Sigmoid colon (tissue), 7 donors: ENCODE results near the gene MAP3K21. TPM values are rescaled to one million over a fixed set of nuclear protein-coding genes. Genes with fewer than 3 reads are reported as not detected.

Experiments
- DNase-seq: peaks from one replicate; pipeline ENCODE4 v3.0.0-alpha.2; 2019
- H3K27ac ChIP-seq, 4 donors: fragments of 200-600 bp; sonication (generic); one replicate each; pipeline ENCODE4 v1.5.1; 2016 to 2019; ENCODE audit warnings: mild to moderate bottlenecking in 1 of 4
- H3K27me3 ChIP-seq, 3 donors: fragments of 200-600 bp; sonication (generic); one replicate each; pipeline ENCODE4 v1.5.1; 2019; ENCODE audit warnings: mild to moderate bottlenecking in 1 of 3
- H3K36me3 ChIP-seq, 4 donors: fragments of 200-600 bp; sonication (generic); one replicate each; pipeline ENCODE4 v1.5.1; 2016 to 2019
- H3K4me1 ChIP-seq, 4 donors: fragments of 200-600 bp; sonication (generic); one replicate each; pipeline ENCODE4 v1.5.1; 2017 to 2019
- H3K4me3 ChIP-seq, 4 donors: fragments of 200-600 bp; sonication (generic); one replicate each; pipeline ENCODE4 v1.5.1; 2017 to 2019; ENCODE audit warnings: mild to moderate bottlenecking in 2 of 4, moderate library complexity in 1 of 4
- H3K9me3 ChIP-seq, 4 donors: fragments of 200-600 bp in 3 of 4; sonication (generic) in 3 of 4; one replicate each; pipeline versions ENCODE4 v1.5.1 to v1.6.1; 2013 to 2019
- CTCF ChIP-seq, 4 experiments: fragments of 450-650 bp in 3 of 4; fragments of 200-600 bp in 1 of 4; IDR thresholded peaks; one replicate each; pipeline ENCODE4 v1.5.1; 2016 to 2019; ENCODE audit warnings: antibody characterized with exemption in 4 of 4, mild to moderate bottlenecking in 3 of 4, moderate library complexity in 2 of 4
- EP300 ChIP-seq, 4 donors: sonication (generic); formaldehyde crosslinking; IDR thresholded peaks; one replicate each; pipeline ENCODE4 v1.6.1; 2017; ENCODE audit warnings: antibody characterized with exemption in 4 of 4
- POLR2A ChIP-seq, 2 donors: fragments of 450-650 bp; IDR thresholded peaks; one replicate each; pipeline ENCODE4 v1.6.1; 2016; ENCODE audit warnings: antibody characterized with exemption in 2 of 2, mild to moderate bottlenecking in 2 of 2, moderate library complexity in 2 of 2
- POLR2AphosphoS5 ChIP-seq, 4 donors: sonication (generic); formaldehyde crosslinking; IDR thresholded peaks; one replicate each; pipeline ENCODE4 v1.6.1; 2017; ENCODE audit warnings: antibody characterized with exemption in 4 of 4
- WGBS, 2 donors: extraction: QIAGEN DNeasy Blood & Tissue Kit; methylation state at CpG; one replicate each; pipeline ENCODE4 v1.1.7; 2013; 5-methylcytosine and 5-hydroxymethylcytosine counted together
- intact Hi-C: fragments of 100-400 bp; cut with DNase I; formaldehyde crosslinking; loops from one replicate; pipeline ENCODE4 v1.15.1; 2023
- polyA plus RNA-seq, 3 donors: library from polyadenylated mRNA; stranded (reverse); fragments of 200-250 nt; gene quantifications; one replicate each; pipeline ENCODE4 v1.2.3, GENCODE V29; 2013
- total RNA-seq, 4 donors: library from RNA; depleted of rRNA; stranded (reverse); fragments of >200 nt; gene quantifications; one replicate each; pipeline ENCODE4 v1.1.0, GENCODE V29; 2016
- donor health status: healthy with polysubstance abuse.
- donor health status: Bipolar disorder and iron deficiency.
- donor health status: healthy.

MAP3K21 gene
- total and polyA plus RNA-seq, 7 donors, result 0.33 to 7.9 (median 0.81) TPM

- Histone ChIP-seq H3K4me1 (no peaks in the 10 kb centered on the region), H3K27me3 (no peaks in the 10 kb centered on the region), H3K36me3 (no peaks in the 10 kb centered on the region), H3K27ac (no peak overlapping the region), H3K4me3 (no peak overlapping the region), H3K9me3 (no peaks in the 10 kb centered on the region)
- TF ChIP-seq EP300 (IDR thresholded peaks at IDR 0.05) (no peak), POLR2AphosphoS5 (IDR thresholded peaks at IDR 0.05) (no peak), CTCF (IDR thresholded peaks at IDR 0.05) (no peak), POLR2A (IDR thresholded peaks at IDR 0.05) (no peak)
- intact Hi-C loops, result no loop called here
- WGBS, 2 donors, result 74 to 86% methylated on average over 4 of the region's 4 CpGs
- no peak for DNase-seq
Measured at GRCh38 chr1:233313434-233314155, 13.9 kb upstream of the MAP3K21 start.

GRCh38 chr1:233315718-233316301 lies 11.7 kb upstream of the MAP3K21 start:
- DNase-seq, result no peak
- no peaks in the 10 kb centered on the region for H3K4me1 ChIP-seq
- no peaks in the 10 kb centered on the region for H3K9me3 ChIP-seq
- WGBS, 2 donors, result 57 to 84% methylated on average over 1 of the region's 1 CpG
- TF ChIP-seq POLR2AphosphoS5 (IDR thresholded peaks at IDR 0.05) (no peak), CTCF (IDR thresholded peaks at IDR 0.05) (no peak), POLR2A (IDR thresholded peaks at IDR 0.05) (no peak), EP300 (IDR thresholded peaks at IDR 0.05) (no peak)
- H3K27ac ChIP-seq, result no peak overlapping the region
- intact Hi-C loops, result no loop called here
- H3K36me3 ChIP-seq, result no peaks in the 10 kb centered on the region
- H3K4me3 ChIP-seq, result no peak overlapping the region
- H3K27me3 ChIP-seq, result no peaks in the 10 kb centered on the region

GRCh38 chr1:233316473-233316872 lies 11.1 kb upstream of the MAP3K21 start:
- TF ChIP-seq CTCF (IDR thresholded peaks at IDR 0.05) (no peak), POLR2AphosphoS5 (IDR thresholded peaks at IDR 0.05) (no peak), EP300 (IDR thresholded peaks at IDR 0.05) (no peak), POLR2A (IDR thresholded peaks at IDR 0.05) (no peak)
- Histone ChIP-seq H3K36me3 (no peaks in the 10 kb centered on the region), H3K4me1 (no peaks in the 10 kb centered on the region), H3K27me3 (no peaks in the 10 kb centered on the region), H3K4me3 (no peak overlapping the region), H3K27ac (no peak overlapping the region), H3K9me3 (no peaks in the 10 kb centered on the region)
- no peak for DNase-seq
- 44 to 82% methylated on average over 1 of the region's 1 CpG for WGBS, 2 donors
- intact Hi-C loops, result no loop called here

- no peak for TF ChIP-seq EP300 (IDR thresholded peaks at IDR 0.05)
- no peak for TF ChIP-seq POLR2AphosphoS5 (IDR thresholded peaks at IDR 0.05)
- TF ChIP-seq POLR2A (IDR thresholded peaks at IDR 0.05), result no peak
- TF ChIP-seq CTCF (IDR thresholded peaks at IDR 0.05), result no peak
- WGBS, 2 donors, result 67 to 86% methylated on average over 6 of the region's 6 CpGs
- Histone ChIP-seq H3K27ac (no peak overlapping the region), H3K4me1 (no peaks in the 10 kb centered on the region), H3K4me3 (no peak overlapping the region), H3K9me3 (no peaks in the 10 kb centered on the region), H3K36me3 (no peaks in the 10 kb centered on the region), H3K27me3 (no peaks in the 10 kb centered on the region)
- intact Hi-C loops, result no loop called here
- no peak for DNase-seq
Measured at GRCh38 chr1:233319272-233319671, 8.3 kb upstream of the MAP3K21 start.
